OCI-M2 (cell line): ENCODE data around the gene AKR7A2.
"Not testable (repeated sequence)": the region's sequence is repeated elsewhere in the genome, so short reads cannot be mapped to it uniquely, and the experiment has no call there.

Experiments
- DNase-seq: peaks from one replicate; lab custom pipeline; 2025; ENCODE audit not compliant: unreplicated experiment; lab: John Stamatoyannopoulos, UW

The AKR7A2 gene

DNA sequence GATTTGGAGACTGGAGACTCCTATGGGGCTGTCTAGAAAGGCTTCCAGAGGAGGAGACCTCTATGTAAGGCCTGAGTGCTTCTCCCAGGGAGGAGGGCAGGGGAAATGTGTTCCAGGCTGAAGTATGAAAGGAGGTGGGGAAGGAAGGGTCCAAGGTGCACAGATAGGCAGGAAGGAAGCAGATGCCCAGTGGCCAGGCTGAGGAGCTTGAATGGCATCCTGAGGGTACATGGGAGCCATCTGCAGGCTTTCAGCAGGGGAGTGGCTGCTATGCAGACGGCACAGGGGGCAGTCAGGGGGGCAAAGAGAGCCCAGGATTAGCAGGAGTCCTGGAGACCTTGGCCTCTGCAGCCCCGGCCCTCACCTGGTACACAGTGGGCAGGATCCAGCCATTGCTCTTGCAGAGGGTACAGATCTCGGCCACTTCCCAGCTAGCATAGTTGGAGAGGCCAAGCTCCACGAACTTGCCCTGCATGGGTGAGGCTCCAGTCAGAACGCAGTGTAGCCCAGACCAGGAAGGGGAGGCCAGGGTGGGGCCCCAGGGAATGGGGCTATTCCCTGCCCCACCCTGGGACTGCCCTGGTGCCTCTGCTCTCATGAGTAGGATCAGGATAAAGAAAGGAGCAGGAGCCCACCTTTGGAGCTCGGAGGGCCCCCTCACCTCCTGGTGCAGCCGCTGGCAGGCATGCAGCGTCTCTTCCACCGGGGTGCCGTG, 4.0 kb downstream of the AKR7A2 start:
- no peak for DNase-seq

DNA sequence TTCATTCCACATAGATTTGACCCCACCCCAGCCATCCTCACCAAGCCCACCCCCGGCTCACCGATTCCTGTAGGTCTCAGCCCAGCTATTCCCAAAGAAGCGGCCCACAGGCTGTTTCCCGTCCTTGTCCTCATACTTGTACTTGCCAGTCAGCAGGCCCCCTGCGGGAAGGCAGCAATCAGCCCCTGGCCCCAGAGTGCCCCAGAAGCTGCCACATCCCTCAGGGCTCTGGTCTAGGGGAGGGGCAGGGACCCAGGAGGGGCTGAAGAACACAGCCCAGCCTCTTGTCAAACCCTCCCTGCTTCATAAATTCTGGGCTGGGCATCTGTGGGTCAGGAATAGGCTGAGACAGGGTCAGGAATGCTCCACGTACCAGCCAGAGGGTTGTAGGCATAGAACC, 5.0 kb downstream of the AKR7A2 start:
- no peak for DNase-seq

DNA sequence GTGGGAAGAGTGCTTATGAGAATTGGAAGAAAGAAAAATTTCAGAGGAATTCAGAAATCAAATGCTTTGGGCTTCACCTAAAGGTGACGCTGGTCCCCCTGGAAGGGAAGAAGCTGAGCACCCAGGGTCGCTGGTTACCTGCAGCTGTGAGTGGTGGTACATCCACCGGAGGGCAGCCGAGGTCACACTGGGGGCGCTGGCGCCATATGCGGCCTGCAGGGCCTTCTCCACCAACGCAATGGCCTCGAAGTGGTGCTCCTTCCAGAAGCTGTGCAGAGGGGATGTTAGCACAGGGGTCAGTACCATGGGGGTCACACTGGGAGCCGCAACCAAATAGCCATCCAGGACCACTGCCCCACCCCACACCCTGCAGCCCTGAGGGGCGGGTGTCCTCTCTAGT, 6.1 kb downstream of the AKR7A2 start:
- no peak for DNase-seq

DNA sequence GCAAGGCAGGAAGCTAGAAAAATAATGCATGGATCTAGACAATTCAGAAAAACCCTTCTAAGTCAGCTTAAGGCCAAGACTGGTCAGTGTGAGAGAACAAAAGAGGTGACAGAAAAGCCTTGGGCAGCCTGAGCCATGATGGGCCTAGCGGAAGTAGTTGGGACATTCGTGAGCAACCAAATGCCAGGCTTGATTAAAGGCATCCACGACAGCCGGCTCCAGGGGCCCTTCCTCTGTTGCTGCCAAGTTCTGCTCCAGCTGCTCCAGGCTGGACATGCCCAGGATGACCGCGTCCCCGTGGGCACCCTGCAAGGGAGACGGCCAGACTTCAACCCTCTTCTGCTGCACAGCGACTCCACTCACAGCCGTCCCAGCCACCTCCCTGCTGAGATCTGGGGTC, 7.9 kb downstream of the AKR7A2 start:
- DNase-seq: not testable (repeated sequence)

DNA sequence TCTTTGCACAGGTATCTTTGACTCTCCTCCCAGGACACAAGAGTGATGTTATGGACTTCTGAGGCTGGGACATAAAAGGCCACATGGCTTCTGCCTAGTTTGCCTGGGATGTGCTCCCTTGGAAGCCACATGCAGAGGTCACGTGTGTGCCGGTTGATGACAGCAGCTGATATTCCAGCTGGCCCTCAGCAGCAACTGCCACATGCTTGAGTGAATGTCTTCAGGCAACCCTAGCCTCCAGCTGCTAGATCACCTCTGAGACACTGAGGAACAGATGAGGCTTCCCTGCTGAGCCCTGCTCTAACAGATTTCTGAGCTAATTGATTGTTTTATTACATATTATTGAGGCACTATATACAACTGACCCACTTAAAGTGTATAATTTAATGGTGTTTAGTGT, 11.7 kb downstream of the AKR7A2 start:
- DNase-seq: no peak

DNA sequence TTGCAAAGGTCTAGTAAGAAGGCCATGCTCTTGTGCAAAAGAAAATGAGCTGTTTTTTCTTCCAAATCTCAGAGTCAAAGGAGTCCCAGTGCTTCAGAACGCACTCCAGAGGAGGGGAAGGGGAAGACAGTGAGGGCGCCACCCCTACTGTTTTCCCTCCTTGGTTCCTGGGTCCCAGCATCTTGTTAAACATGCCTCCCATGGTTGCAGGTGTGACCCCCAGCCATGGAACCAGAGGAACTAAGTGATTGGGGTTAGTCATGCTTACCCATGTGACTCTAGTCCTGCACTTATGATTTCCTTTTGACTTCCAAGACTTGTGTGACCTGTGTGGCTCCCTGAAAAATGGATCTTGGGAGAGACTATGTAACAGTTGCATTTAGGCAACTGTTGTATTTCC, 17.3 kb downstream of the AKR7A2 start:
- DNase-seq: no peak

DNA sequence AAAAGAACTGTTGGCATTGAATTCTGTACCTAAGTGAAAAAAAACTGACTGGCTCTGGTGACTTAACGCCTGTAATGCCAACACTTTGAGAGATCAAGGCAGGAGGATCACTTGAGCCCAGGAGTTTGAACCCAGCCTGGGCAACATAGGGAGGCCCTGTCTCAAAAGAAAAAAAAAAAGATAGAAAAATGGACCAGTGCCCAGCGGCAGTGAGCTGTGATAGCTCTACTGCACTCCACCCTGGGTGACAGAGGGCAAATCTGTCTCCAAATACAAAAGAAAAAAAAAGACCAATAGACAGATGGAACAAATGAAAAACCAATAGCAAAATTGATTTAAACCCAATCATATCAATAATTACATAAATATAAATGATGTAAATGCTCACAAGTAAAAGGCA, 22.7 kb downstream of the AKR7A2 start:
- DNase-seq: no peak

DNA sequence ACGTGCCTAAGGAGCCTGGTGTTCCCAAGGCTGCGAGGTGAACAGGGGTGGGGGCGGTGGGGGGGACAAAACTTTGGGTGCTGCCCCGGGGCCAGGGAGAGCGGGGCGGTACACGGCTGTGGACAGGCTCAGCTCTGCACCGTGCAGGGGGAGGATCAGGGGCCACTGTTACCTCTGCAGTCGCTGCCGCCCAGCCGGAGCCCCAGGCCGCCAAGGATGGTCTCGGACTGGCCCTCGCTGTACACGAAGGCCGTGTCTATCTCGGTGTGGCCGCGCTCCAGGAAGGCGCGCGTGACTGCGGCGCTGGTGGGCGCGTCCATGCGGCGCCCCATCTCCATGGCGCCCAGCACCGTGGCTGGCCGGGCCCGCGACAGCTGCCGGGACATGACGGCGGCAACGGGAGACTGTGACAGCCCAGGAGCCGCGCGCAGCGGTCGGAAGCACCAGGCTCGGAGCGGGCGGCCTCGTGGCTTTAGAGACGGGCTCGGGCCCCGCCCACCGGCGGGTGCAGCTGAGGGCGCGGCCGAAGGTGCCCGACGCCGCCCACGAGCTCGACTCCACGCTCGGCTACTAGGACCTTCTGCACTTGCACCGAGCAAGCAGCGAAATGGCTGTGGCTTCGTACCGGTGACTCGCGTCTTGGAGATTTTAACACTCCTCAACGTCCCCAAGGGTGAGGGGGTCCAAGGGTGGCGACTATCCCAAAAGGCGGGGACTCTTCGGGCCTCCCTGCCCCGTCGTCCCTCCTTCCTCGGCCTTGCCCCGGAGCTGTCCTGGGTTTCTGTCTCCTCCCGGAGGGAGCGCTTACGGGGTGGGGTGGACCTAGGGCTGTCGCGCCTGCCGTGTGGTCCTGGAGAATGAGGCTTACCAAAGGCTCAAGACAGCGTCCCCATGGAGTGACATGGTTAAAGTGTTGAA, 23.4 kb downstream of the AKR7A2 start, which contains the start of gene AKR7A3:
AKR7A3 (minus strand) TSS at position 447 of the 918 bp plus-strand sequence; CDS start at position 386, 61 bp downstream.
- DNase-seq: not testable (repeated sequence)

DNA sequence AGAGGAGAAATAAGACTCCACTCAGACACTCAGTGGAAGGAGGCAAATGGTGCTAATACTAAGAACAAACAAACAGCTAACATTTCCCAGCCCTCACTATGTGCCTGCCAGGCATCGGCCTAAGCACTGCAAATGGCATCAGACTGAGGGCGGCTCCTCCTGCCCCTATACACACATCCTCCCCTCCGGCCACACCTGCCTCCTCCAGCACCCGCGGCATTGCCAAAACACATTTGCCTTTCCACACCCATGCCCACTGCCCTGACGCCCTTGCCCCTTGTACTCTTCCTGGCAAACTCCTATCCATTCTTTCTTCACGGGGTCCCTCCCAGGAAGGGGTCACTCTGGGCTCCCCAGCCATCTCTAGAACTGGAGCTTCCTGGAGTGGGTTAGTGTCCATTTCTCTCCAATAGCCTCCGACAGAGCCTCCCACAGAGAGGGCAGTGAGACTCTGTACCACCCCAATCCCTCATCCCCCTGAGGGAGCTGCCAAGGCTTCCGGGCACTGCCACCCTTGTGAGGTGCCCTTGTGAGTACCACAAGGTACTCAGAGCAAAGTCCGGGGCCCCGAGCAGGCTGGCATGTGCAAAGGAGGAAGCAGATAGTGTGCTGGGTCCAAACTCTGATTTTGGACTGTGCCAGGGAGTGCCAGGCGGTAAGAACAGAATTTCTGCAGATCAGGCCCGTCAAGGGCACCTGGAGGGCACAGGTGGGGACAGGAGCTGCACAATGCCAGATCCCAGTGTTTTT, 24.3 kb downstream of the AKR7A2 start:
- no peak for DNase-seq

DNA sequence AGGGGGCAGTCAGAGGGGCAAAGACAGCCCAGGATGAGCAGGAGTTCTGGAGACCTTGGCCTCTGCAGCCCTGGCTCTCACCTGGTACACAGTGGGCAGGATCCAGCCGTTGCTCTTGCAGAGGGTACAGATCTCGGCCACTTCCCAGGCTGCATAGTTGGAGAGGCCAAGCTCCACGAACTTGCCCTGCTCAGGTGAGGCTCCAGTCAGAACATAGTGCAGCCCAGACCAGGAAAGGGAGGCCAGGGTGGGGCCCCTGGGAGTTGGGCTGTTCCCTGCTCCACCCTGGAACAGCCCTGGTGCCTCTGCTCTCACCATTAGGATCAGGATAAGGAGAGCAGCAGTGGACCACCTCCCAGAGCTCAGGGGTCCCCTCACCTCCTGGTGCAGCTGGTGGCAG, 26.1 kb downstream of the AKR7A2 start:
- not testable (repeated sequence) for DNase-seq

DNA sequence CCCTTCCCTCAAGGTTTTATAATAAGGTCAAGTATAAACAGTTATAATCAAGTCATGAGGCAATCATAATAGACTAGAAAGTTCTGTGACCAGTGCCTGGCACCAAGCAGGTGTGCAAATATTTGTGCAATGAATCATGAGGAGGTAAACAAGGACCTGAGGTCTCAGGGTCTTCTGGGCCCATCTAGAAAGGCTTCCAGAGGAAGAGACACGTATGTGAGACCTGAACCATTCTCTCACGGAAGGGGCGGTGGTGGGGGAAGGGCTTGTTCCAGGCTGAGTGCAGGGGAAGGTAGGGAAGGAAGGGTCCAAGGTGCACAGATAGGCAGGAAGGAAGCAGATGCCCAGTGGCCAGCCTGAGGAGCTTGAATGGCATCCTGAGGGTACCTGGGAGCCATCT, 26.6 kb downstream of the AKR7A2 start:
- DNase-seq: not testable (repeated sequence)

DNA sequence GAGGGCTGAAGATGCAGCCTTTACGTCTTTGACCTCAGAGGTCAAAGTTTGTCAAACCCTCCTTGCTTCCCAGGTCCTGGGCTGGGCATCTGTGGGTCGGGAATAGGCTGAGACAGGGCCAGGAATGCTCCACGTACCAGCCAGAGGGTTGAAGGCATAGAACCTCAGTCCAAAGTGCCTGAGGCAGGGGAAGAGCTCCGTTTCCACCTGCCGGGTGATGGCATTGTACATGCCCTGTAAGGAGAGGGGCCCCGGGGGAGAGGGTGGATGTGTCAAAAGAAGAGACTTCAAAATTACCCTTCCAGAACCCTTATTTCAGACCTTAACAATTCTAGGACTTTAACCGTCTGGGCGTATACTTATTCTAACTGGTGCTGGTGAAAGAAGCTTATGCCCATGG, 27.1 kb downstream of the AKR7A2 start:
- DNase-seq: no peak

DNA sequence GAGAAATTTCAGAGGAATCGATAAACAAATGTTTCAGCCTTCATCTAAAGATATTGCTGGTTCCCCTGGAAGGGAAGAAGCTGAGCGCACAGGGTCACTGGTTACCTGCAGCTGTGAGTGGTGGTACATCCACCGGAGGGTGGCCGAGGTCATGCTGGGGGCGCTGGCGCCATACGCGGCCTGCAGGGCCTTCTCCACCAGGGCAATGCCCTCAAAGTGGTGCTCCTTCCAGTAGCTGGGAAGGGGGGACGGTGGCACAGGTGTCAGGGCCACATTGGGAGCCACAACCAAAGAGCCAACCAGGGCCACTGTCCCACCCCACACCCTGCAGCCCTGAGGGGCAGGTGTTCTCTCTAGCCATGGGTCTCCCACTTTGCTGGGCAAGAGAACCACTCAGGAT, 28.1 kb downstream of the AKR7A2 start:
- DNase-seq: no peak

DNA sequence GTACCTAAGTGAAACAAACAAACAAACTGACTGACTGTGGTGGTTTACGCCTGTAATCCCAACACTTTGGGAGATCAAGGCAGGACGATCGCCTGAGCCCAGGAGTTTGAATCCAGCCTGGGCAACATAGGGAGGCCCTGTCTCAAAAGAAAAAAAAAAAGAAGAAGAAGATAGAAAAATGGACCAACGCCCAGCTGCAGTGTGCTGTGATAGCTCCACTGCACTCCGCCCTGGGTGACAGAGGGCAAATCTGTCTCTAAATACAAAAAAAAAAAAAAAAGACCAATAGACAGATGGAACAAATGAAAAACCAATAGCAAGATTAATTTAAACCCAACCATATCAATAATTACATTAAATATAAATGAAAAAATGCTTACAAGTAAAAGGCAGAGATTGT, 37.3 kb downstream of the AKR7A2 start:
- DNase-seq: no peak

DNA sequence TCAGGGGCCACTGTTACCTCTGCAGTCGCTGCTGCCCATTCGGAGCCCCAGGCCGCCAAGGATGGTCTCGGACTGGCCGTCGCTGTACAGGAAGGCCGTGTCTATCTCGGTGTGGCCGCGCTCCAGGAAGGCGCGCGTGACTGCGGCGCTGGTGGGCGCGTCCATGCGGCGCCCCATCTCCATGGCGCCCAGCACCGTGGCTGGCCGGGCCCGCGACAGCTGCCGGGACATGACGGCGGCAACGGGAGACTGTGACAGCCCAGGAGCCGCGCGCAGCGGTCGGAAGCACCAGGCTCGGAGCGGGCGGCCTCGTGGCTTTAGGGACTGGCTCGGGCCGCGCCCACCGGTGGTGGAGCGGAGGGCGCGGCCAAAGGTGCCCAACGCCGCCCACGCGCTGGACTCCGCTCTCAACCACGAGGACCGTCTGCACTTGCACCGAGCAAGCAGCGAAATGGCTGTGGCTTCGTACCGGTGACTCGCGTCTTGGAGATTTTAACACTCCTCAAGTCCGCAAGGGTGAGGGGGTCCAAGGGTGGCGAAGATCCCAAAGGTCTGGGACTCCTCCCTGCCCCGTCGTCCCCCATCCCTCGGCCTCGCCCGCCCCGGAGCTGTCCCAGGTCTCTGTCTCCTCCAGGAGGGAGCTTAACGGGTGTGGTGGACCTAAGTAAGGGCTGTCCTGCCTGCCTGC, 38.0 kb downstream of the AKR7A2 start:
- not testable (repeated sequence) for DNase-seq

DNA sequence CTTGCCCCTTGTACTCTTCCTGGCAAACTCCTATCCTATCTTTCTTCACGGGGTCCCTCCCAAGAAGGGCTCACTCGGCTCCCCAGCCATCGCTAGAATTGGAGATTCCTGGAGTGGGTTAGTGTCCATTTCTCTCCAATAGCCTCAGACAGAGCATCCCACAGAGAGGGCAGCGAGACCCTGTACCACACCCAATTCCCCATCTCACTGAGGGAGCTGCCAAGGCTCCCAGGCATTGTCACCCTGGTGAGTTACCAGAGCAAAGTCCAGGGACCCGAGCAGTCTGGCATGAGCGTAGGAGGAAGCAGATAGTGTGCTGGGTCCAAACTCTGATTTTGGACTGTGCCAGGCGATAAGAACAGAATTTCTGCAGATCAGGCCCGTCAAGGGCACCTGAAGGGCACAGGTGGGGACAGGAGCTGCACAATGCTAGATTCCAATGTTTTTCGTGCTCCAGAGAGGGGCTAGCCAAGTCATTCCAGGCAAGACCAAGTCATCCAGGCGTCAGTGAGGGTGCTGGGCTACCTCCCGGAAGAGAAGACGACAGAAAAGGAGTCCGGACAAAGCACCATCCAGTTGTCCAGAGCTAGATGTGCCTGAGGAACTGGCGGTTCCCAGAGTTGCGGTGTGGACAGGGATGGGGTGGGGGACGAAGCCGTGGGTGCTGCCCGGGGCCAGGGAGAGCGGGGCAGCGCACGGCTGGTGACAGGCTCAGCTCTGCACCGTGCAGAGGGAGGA, 38.7 kb downstream of the AKR7A2 start:
- no peak for DNase-seq

DNA sequence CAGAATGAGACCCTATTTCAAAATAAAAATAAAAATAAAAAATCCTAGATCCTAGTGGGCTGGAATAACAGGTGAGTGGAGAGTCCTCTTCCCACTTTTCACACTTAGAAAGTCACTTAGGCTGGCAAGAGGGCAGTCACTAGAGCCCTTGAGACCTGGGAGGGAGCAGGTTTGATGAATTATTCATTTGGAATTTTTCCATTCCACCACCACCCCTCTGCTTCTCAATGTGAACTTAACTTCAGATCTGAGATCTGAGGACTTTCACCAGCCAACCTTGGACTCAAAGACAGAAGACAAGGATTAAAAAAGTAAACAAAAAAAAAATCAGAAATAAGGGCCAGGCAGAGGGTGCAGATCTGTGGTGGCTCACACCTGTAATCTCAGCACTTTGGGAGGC, 39.9 kb downstream of the AKR7A2 start:
- no peak for DNase-seq

DNA sequence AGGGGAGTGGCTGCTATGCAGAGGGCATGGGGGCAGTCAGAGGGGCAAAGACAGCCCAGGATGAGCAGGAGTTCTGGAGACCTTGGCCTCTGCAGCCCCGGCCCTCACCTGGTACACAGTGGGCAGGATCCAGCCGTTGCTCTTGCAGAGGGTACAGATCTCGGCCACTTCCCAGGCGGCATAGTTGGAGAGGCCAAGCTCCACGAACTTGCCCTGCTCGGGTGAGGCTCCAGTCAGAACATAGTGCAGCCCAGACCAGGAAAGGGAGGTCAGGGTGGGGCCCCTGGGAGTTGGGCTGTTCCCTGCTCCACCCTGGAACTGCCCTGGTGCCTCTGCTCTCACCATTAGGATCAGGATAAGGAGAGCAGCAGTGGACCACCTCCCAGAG, 41.6 kb downstream of the AKR7A2 start:
- DNase-seq: not testable (repeated sequence)

DNA sequence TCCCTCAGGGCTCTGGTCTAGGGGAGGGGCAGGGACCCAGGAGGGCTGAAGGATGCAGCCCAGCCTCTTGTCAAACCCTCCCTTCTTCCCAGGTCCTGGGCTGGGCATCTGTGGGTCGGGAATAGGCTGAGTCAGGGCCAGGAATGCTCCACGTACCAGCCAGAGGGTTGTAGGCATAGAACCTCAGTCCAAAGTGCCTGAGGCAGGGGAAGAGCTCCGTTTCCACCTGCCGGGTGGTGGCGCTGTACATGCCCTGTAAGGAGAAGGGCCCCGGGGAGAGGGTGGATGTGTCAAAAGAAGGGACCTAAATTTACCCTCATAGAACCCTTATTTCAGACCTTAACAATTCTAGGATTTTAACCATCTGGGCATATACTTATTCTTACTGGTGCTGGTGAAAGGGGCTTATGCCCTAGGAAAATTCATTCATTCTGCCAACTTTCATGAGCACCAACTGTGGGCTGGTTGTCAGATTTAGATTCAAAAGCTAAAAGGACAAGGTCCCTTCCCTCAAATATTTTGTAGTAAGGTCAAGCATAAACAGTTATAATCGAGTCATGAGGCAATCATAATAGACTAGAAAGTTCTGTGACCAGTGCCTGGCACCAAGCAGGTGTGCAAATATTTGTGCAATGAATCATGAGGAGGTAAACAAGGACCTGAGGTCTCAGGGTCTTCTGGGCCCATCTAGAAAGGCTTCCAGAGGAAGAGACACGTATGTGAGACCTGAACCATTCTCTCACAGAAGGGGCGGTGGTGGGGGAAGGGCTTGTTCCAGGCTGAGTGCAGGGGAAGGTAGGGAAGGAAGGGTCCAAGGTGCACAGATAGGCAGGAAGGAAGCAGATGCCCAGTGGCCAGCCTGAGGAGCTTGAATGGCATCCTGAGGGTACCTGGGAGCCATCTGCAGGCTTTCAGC, 42.3 kb downstream of the AKR7A2 start:
- DNase-seq: not testable (repeated sequence)
